ENCODE results near the gene LAMTOR4. TPM values are rescaled to one million over a fixed set of nuclear protein-coding genes. Genes with fewer than 3 reads are reported as not detected.

The LAMTOR4 gene
- total RNA-seq, 1 donor from 2014 or later = 106 TPM

- no peak for TF ChIP-seq CTCF (IDR thresholded peaks at IDR 0.05; ENCODE audit: unreplicated experiment)
- Mint-ChIP-seq H3K4me3 (ENCODE audit: low read depth) (no peak overlapping the region), H3K4me1 (ENCODE audit: low read depth) (peaks cover 9% of the 10 kb centered on the region), H3K27me3 (no peaks in the 10 kb centered on the region), H3K36me3 (ENCODE audit: insufficient read depth) (peaks cover 11% of the 10 kb centered on the region), H3K27ac (no peak overlapping the region), H3K9me3 (ENCODE audit: low read depth) (no peaks in the 10 kb centered on the region)
- DNase-seq (ENCODE audit: low spot score, unreplicated experiment) = no peak
Observed at GRCh38 chr7:100155553-100156317, 7.0 kb downstream of the LAMTOR4 start.

GRCh38 chr7:100156331-100157068 is 7.8 kb downstream of the LAMTOR4 start:
- Mint-ChIP-seq H3K36me3 (ENCODE audit: insufficient read depth) (peaks cover 11% of the 10 kb centered on the region), H3K9me3 (ENCODE audit: low read depth) (no peaks in the 10 kb centered on the region), H3K27me3 (no peaks in the 10 kb centered on the region), H3K4me1 (ENCODE audit: low read depth) (peaks cover 9% of the 10 kb centered on the region), H3K27ac (peak overlapping the region; percentile 20), H3K4me3 (ENCODE audit: low read depth) (peak overlapping the region; percentile 71)
- no peak for TF ChIP-seq CTCF (IDR thresholded peaks at IDR 0.05; ENCODE audit: unreplicated experiment)
- DNase-seq (ENCODE audit: low spot score, unreplicated experiment) = no peak

- Mint-ChIP-seq H3K4me1 (ENCODE audit: low read depth) (peaks cover 9% of the 10 kb centered on the region), H3K27ac (no peak overlapping the region), H3K4me3 (ENCODE audit: low read depth) (peak overlapping the region; percentile 71), H3K27me3 (no peaks in the 10 kb centered on the region), H3K36me3 (ENCODE audit: insufficient read depth) (peaks cover 11% of the 10 kb centered on the region), H3K9me3 (ENCODE audit: low read depth) (no peaks in the 10 kb centered on the region)
- no peak for TF ChIP-seq CTCF (IDR thresholded peaks at IDR 0.05; ENCODE audit: unreplicated experiment)
- no peak for DNase-seq (ENCODE audit: low spot score, unreplicated experiment)
Observed at GRCh38 chr7:100157069-100157333, 8.3 kb downstream of the LAMTOR4 start.

- no peak for DNase-seq (ENCODE audit: low spot score, unreplicated experiment)
Observed at GRCh38 chr7:100157334-100158228, 8.9 kb downstream of the LAMTOR4 start.

More at GRCh38 chr7:100157334-100158228, 8.9 kb downstream of the LAMTOR4 start:
- Mint-ChIP-seq H3K4me1 (ENCODE audit: low read depth) (peaks cover 9% of the 10 kb centered on the region), H3K27ac (peak overlapping the region; percentile 80), H3K4me3 (ENCODE audit: low read depth) (peak overlapping the region; percentile 71), H3K9me3 (ENCODE audit: low read depth) (no peaks in the 10 kb centered on the region), H3K27me3 (no peaks in the 10 kb centered on the region), H3K36me3 (ENCODE audit: insufficient read depth) (peaks cover 7% of the 10 kb centered on the region)
- TF ChIP-seq CTCF (IDR thresholded peaks at IDR 0.05; ENCODE audit: unreplicated experiment) = peak; percentile 13
